KMS-11 (cell line): Measurements from ENCODE around the gene ALDH6A1.

Experiments used
- H2AFZ ChIP-seq: fragments of 200-600 bp; sonication (generic); 2 replicates; pipeline ENCODE4 v1.6.1; 2016; ENCODE audit warnings: antibody characterized with exemption, mixed run types, low read depth
- H3K27ac ChIP-seq: fragments of 200-600 bp; sonication (generic); 2 replicates; pipeline ENCODE4 v1.6.1; 2016; ENCODE audit warnings: mild to moderate bottlenecking, mixed run types
- H3K27me3 ChIP-seq: fragments of 200-600 bp; sonication (generic); 2 replicates; pipeline ENCODE4 v1.6.1; 2017; ENCODE audit warnings: mild to moderate bottlenecking, low read depth, mixed run types, moderate library complexity; ENCODE audit not compliant: insufficient read depth
- H3K36me3 ChIP-seq: fragments of 200-600 bp; sonication (generic); 2 replicates; pipeline ENCODE4 v1.6.1; 2017; ENCODE audit warnings: mild to moderate bottlenecking, mixed run types; ENCODE audit not compliant: insufficient read depth
- H3K4me1 ChIP-seq: fragments of 200-600 bp; sonication (generic); 2 replicates; pipeline ENCODE4 v1.6.1; 2016; ENCODE audit warnings: mild to moderate bottlenecking, low read depth, mixed run types; ENCODE audit not compliant: poor library complexity, severe bottlenecking
- H3K4me2 ChIP-seq: fragments of 200-600 bp; sonication (generic); 2 replicates; pipeline ENCODE4 v1.7.0; 2016; ENCODE audit warnings: mild to moderate bottlenecking, mixed run types
- H3K4me3 ChIP-seq: fragments of 200-600 bp; sonication (generic); IDR thresholded peaks from 2 replicates; pipeline ENCODE4 v1.6.1; 2017; ENCODE audit warnings: low read depth, low read length, mixed read lengths; ENCODE audit not compliant: insufficient read depth
- H3K79me2 ChIP-seq: fragments of 200-600 bp; sonication (generic); 2 replicates; pipeline ENCODE4 v1.6.1; 2016; ENCODE audit warnings: low read depth, mixed run types; ENCODE audit not compliant: insufficient read depth
- H3K9ac ChIP-seq: fragments of 200-600 bp; sonication (generic); 2 replicates; pipeline ENCODE4 v1.6.1; 2016; ENCODE audit warnings: mild to moderate bottlenecking, mixed run types
- H4K20me1 ChIP-seq: fragments of 200-600 bp; sonication (generic); 2 replicates; pipeline ENCODE4 v1.6.1; 2016; ENCODE audit warnings: mild to moderate bottlenecking, mixed run types; ENCODE audit not compliant: insufficient read depth
- CTCF ChIP-seq: fragments of 200-600 bp; sonication (generic); conservative IDR thresholded peaks from 2 replicates; pipeline ENCODE4 v1.6.1; 2017; ENCODE audit warnings: low read depth, mild to moderate bottlenecking, antibody characterized with exemption, low read length, moderate library complexity, mixed read lengths

ALDH6A1 gene

GRCh38 chr14:74085828-74086227, 1.6 kb upstream of the ALDH6A1 start:
- Histone ChIP-seq H3K9ac (peak overlapping the region; percentile 83), H3K4me2 (peak overlapping the region; percentile 95), H3K27me3 (no peaks in the 10 kb centered on the region), H3K4me1 (peaks cover 15% of the 10 kb centered on the region), H3K4me3 (no peak overlapping the region), H2AFZ (peak overlapping the region; percentile 69; the same call in 1 of the 2 replicates), H3K79me2 (peaks cover 13% of the 10 kb centered on the region; the same call in 1 of the 2 replicates), H4K20me1 (no peaks in the 10 kb centered on the region), H3K27ac (peak overlapping the region; percentile 84), H3K36me3 (no peaks in the 10 kb centered on the region)
- no peak for TF ChIP-seq CTCF

GRCh38 chr14:74085047-74085637, 889 bp upstream of the ALDH6A1 start:
- Histone ChIP-seq H3K4me2 (peak overlapping the region; percentile 95), H2AFZ (peak overlapping the region; percentile 69), H3K36me3 (no peaks in the 10 kb centered on the region), H3K79me2 (peaks cover 13% of the 10 kb centered on the region; the same call in 1 of the 2 replicates), H3K4me1 (peaks cover 15% of the 10 kb centered on the region), H3K27ac (peak overlapping the region; percentile 84), H3K27me3 (no peaks in the 10 kb centered on the region), H3K4me3 (no peak overlapping the region), H4K20me1 (no peaks in the 10 kb centered on the region), H3K9ac (peak overlapping the region; percentile 83)
- no peak for TF ChIP-seq CTCF

GRCh38 chr14:74083784-74084276, 423 bp downstream of the ALDH6A1 start:
- H3K4me3 ChIP-seq: no peak overlapping the region
- no peaks in the 10 kb centered on the region for H4K20me1 ChIP-seq
- H3K9ac ChIP-seq: peak overlapping the region; percentile 34; the same call in 1 of the 2 replicates
- no peaks in the 10 kb centered on the region for H3K36me3 ChIP-seq
- peak overlapping the region; percentile 79 for H3K4me2 ChIP-seq
- H3K79me2 ChIP-seq: peaks cover 13% of the 10 kb centered on the region; the same call in 1 of the 2 replicates
- H2AFZ ChIP-seq: peak overlapping the region; percentile 53; the same call in 1 of the 2 replicates
- H3K27me3 ChIP-seq: no peaks in the 10 kb centered on the region
- H3K4me1 ChIP-seq: peaks cover 15% of the 10 kb centered on the region
- TF ChIP-seq CTCF: no peak
- no peak overlapping the region for H3K27ac ChIP-seq

GRCh38 chr14:74083161-74083560, 1.1 kb downstream of the ALDH6A1 start:
- Histone ChIP-seq H3K4me1 (peaks cover 15% of the 10 kb centered on the region), H3K27ac (no peak overlapping the region), H3K4me2 (peak overlapping the region; percentile 79; the same call in 1 of the 2 replicates), H3K9ac (no peak overlapping the region), H2AFZ (no peak overlapping the region), H3K27me3 (no peaks in the 10 kb centered on the region), H3K79me2 (peaks cover 13% of the 10 kb centered on the region; the same call in 1 of the 2 replicates), H4K20me1 (no peaks in the 10 kb centered on the region), H3K4me3 (no peak overlapping the region), H3K36me3 (no peaks in the 10 kb centered on the region)
- no peak for TF ChIP-seq CTCF
